ENCODE measurements around the gene HBE1. TPM values are rescaled to one million over a fixed set of nuclear protein-coding genes. Genes with fewer than 3 reads are reported as not detected.

The HBE1 gene
- total and polyA plus RNA-seq, 2 experiments from 2014 or later, result not detected

DNA sequence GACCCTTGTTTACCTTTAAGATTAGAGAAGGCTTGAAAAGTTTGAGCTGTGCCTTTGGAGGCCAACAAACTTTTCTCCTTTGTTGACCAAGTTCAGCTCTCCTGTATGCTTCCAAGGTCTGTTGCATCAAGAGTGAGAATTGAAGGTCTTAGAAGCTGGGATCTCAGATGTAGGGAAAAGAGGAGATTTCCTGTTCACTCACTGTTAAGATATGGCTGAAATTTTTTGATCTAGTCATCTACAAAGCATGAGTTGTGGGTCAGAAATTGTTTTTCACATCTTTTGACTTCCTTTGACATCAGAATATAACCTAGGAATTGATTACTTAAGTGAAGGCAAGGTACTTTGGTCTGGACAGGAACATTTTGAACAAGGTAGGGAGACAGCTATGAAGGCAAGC, 20.0 kb upstream of the HBE1 start (continued):
- TF ChIP-seq, protein P1, sequence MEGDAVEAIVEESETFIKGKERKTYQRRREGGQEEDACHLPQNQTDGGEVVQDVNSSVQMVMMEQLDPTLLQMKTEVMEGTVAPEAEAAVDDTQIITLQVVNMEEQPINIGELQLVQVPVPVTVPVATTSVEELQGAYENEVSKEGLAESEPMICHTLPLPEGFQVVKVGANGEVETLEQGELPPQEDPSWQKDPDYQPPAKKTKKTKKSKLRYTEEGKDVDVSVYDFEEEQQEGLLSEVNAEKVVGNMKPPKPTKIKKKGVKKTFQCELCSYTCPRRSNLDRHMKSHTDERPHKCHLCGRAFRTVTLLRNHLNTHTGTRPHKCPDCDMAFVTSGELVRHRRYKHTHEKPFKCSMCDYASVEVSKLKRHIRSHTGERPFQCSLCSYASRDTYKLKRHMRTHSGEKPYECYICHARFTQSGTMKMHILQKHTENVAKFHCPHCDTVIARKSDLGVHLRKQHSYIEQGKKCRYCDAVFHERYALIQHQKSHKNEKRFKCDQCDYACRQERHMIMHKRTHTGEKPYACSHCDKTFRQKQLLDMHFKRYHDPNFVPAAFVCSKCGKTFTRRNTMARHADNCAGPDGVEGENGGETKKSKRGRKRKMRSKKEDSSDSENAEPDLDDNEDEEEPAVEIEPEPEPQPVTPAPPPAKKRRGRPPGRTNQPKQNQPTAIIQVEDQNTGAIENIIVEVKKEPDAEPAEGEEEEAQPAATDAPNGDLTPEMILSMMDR (conservative IDR thresholded peaks at IDR 0.05; ENCODE audit: low read depth in 2 of 2), result no peak
- TF ChIP-seq CREB1 (CRISPR knock-in tag; IDR thresholded peaks at IDR 0.05; ENCODE audit: low read depth), result no peak
- TF ChIP-seq STAT1 (IDR thresholded peaks at IDR 0.05; ENCODE audit: unreplicated experiment), result no peak
- no peak for TF ChIP-seq POLR2AphosphoS5 (IDR thresholded peaks at IDR 0.05; ENCODE audit: low read depth)

DNA sequence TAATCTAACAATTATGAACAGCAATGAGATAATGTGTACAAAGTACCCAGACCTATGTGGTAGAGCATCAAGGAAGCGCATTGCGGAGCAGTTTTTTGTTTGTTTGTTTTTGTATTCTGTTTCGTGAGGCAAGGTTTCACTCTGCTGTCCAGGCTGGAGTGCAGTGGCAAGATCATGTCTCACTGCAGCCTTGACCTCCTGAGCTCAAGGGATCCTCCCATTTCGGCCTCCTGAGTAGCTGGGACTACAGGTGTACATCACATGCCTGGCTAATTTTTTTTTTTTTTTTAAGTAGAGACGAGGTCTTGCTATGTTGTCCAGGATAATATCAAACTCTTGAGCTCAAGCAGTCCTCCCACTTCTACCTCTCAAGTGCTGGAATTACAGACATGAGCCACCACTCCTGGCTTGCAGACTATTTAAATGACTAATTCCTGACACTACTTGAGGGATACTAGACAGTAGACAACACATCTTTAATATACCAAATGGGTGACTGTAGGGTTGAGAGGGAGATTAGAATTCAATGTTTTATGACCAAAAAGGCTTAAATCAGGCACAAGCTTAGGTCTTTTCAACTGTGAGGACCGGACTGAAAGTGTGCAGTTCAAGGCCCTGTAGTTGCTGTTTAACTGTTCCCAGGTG, 19.3 kb upstream of the HBE1 start:
- no peaks in the 10 kb centered on the region for H3K27me3 Mint-ChIP-seq (ENCODE audit: insufficient read depth, low read depth, poor library complexity)
- no peaks in the 10 kb centered on the region for H3K79me2 ChIP-seq (replicated peaks; ENCODE audit: insufficient read depth)
- H3K4me2 ChIP-seq, result no peak overlapping the region
- H3K36me3 Mint-ChIP-seq (ENCODE audit: low read depth), result no peaks in the 10 kb centered on the region; the same call in 2 of the 3 replicates
- H3F3A ChIP-seq (replicated peaks; ENCODE audit: low read depth), result no peaks in the 10 kb centered on the region
- H3K4me3 ChIP-seq, result no peak overlapping the region
- TF ChIP-seq EZH2phosphoT487 (IDR thresholded peaks at IDR 0.05; ENCODE audit: unreplicated experiment) (no peak), EZH2 (IDR thresholded peaks at IDR 0.05; ENCODE audit: low read depth, unreplicated experiment) (no peak), CREB1 (CRISPR knock-in tag; IDR thresholded peaks at IDR 0.05; ENCODE audit: low read depth) (no peak), JUNB (IDR thresholded peaks at IDR 0.05; ENCODE audit: unreplicated experiment) (no peak), NANOG (IDR thresholded peaks at IDR 0.05; ENCODE audit: borderline replicate concordance) (no peak), STAT1 (IDR thresholded peaks at IDR 0.05; ENCODE audit: unreplicated experiment) (no peak), ZNF114 (CRISPR knock-in tag; IDR thresholded peaks at IDR 0.05) (no peak)
- TF ChIP-seq, protein P2, sequence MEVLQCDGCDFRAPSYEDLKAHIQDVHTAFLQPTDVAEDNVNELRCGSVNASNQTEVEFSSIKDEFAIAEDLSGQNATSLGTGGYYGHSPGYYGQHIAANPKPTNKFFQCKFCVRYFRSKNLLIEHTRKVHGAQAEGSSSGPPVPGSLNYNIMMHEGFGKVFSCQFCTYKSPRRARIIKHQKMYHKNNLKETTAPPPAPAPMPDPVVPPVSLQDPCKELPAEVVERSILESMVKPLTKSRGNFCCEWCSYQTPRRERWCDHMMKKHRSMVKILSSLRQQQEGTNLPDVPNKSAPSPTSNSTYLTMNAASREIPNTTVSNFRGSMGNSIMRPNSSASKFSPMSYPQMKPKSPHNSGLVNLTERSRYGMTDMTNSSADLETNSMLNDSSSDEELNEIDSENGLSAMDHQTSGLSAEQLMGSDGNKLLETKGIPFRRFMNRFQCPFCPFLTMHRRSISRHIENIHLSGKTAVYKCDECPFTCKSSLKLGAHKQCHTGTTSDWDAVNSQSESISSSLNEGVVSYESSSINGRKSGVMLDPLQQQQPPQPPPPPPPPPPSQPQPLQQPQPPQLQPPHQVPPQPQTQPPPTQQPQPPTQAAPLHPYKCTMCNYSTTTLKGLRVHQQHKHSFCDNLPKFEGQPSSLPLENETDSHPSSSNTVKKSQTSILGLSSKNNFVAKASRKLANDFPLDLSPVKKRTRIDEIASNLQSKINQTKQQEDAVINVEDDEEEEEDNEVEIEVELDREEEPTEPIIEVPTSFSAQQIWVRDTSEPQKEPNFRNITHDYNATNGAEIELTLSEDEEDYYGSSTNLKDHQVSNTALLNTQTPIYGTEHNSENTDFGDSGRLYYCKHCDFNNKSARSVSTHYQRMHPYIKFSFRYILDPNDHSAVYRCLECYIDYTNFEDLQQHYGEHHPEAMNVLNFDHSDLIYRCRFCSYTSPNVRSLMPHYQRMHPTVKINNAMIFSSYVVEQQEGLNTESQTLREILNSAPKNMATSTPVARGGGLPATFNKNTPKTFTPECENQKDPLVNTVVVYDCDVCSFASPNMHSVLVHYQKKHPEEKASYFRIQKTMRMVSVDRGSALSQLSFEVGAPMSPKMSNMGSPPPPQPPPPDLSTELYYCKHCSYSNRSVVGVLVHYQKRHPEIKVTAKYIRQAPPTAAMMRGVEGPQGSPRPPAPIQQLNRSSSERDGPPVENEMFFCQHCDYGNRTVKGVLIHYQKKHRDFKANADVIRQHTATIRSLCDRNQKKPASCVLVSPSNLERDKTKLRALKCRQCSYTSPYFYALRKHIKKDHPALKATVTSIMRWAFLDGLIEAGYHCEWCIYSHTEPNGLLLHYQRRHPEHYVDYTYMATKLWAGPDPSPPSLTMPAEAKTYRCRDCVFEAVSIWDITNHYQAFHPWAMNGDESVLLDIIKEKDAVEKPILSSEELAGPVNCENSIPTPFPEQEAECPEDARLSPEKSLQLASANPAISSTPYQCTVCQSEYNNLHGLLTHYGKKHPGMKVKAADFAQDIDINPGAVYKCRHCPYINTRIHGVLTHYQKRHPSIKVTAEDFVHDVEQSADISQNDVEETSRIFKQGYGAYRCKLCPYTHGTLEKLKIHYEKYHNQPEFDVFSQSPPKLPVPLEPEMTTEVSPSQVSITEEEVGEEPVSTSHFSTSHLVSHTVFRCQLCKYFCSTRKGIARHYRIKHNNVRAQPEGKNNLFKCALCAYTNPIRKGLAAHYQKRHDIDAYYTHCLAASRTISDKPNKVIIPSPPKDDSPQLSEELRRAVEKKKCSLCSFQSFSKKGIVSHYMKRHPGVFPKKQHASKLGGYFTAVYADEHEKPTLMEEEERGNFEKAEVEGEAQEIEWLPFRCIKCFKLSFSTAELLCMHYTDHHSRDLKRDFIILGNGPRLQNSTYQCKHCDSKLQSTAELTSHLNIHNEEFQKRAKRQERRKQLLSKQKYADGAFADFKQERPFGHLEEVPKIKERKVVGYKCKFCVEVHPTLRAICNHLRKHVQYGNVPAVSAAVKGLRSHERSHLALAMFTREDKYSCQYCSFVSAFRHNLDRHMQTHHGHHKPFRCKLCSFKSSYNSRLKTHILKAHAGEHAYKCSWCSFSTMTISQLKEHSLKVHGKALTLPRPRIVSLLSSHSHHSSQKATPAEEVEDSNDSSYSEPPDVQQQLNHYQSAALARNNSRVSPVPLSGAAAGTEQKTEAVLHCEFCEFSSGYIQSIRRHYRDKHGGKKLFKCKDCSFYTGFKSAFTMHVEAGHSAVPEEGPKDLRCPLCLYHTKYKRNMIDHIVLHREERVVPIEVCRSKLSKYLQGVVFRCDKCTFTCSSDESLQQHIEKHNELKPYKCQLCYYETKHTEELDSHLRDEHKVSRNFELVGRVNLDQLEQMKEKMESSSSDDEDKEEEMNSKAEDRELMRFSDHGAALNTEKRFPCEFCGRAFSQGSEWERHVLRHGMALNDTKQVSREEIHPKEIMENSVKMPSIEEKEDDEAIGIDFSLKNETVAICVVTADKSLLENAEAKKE (CRISPR knock-in tag; IDR thresholded peaks at IDR 0.05), result no peak
- TF ChIP-seq, protein P3, sequence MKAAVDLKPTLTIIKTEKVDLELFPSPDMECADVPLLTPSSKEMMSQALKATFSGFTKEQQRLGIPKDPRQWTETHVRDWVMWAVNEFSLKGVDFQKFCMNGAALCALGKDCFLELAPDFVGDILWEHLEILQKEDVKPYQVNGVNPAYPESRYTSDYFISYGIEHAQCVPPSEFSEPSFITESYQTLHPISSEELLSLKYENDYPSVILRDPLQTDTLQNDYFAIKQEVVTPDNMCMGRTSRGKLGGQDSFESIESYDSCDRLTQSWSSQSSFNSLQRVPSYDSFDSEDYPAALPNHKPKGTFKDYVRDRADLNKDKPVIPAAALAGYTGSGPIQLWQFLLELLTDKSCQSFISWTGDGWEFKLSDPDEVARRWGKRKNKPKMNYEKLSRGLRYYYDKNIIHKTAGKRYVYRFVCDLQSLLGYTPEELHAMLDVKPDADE (IDR thresholded peaks at IDR 0.05), result no peak
- no peaks in the 10 kb centered on the region for H3K27me3 ChIP-seq (ENCODE audit: insufficient read depth)
- H4K20me1 ChIP-seq (replicated peaks; ENCODE audit: insufficient read depth), result no peaks in the 10 kb centered on the region
- DNase-seq (ENCODE audit: low spot score) (no peak), ATAC-seq (no peak)
- no peaks in the 10 kb centered on the region for H3K4me1 Mint-ChIP-seq
- no peak overlapping the region for H3K4me3 Mint-ChIP-seq
- H2AFZ ChIP-seq, result 0 out of 2 replicates have a peak overlapping the region, but pooled peaks have one; percentile 18
- H3K36me3 ChIP-seq (ENCODE audit: insufficient read depth), result no peaks in the 10 kb centered on the region
- peaks cover 3% of the 10 kb centered on the region; the same call in 1 of the 2 replicates for H3K9me2 ChIP-seq (ENCODE audit: insufficient read depth)
- no peaks in the 10 kb centered on the region for H3K9me3 Mint-ChIP-seq
- no peaks in the 10 kb centered on the region for H3K4me1 ChIP-seq (ENCODE audit: insufficient read depth)
- H3K27ac ChIP-seq (ENCODE audit: low read depth), result no peak overlapping the region
- no peak overlapping the region for H3K27ac Mint-ChIP-seq
